Epithelial cell of alveolus of lung (primary cell): ENCODE data around the gene SLC28A2. TPM values are rescaled to one million over a fixed set of nuclear protein-coding genes. Genes with fewer than 3 reads are reported as not detected.

ENCODE experiments used
- total RNA-seq: library from RNA; depleted of rRNA; stranded (reverse); fragments of >200 nt; gene quantifications from 2 replicates; pipeline ENCODE4 v1.2.1, GENCODE V29; 2015

Gene SLC28A2
- total RNA-seq = not detected in 2 replicates

DNA sequence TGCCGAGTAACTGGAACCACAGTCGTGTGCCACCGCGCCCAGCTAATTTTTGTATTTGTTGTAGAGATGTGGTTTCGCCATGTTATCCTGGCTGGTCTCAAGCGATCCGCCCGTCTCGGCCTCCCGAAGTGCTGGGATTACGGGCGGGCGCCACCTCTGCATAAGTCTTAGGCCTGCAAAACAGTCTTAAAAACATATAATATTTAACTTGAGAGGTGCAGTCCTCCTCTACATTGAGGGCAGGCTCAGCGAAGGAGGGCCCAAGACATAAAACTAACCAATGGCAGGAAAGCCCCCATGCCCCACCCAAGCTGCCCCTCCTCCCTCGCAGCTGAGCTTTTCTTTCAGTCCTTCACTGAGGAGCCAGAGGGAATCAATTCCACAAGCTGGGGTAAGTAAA is at the start of gene SLC28A2:
Gene SLC28A2, plus strand, starts transcription at position 347 of the 400 bp plus-strand sequence. CDS start 982 bp downstream, outside the sequence.

Other genes with a start within 250 kb of the SLC28A2 start
- 18.5 and 22.7 TPM in 2 replicates for gene SORD, start 229.0 kb upstream of the SLC28A2 start, total RNA-seq
- gene DUOX2, start 138.1 kb upstream of the SLC28A2 start, total RNA-seq = 0.13 TPM in 1 of 2 replicates, not detected in the other
- gene DUOXA2, start 137.9 kb upstream of the SLC28A2 start, total RNA-seq = under 0.01 TPM in 1 of 2 replicates, not detected in the other
- gene DUOXA1, start 122.4 kb upstream of the SLC28A2 start, total RNA-seq = not detected in 2 replicates
- not detected in 2 replicates for gene DUOX1, start 122.2 kb upstream of the SLC28A2 start, total RNA-seq
- gene SHF, start 64.3 kb upstream of the SLC28A2 start, total RNA-seq = 3.2 and 15.4 TPM in 2 replicates
- 0.13 and 0.96 TPM in 2 replicates for gene GATM, start 126.3 kb downstream of the SLC28A2 start, total RNA-seq